Mucosa of descending colon (tissue), 3 donors: ENCODE data around the gene PITX2. TPM values are rescaled to one million over a fixed set of nuclear protein-coding genes. Genes with fewer than 3 reads are reported as not detected.

Source experiments
- ATAC-seq: fragments of 200-7000 bp; cut with Tn5 transposase; one replicate; pipeline ENCODE4 v1.9.1; 2020; ENCODE audit warnings: mild to moderate bottlenecking, moderate library complexity
- DNase-seq, 3 donors: peaks; one replicate each; pipeline ENCODE4 v3.0.0-alpha.2; 2020
- H3K36me3 ChIP-seq: fragments of 200-600 bp; one replicate; pipeline ENCODE4 v1.8.0; 2021; ENCODE audit warnings: low read depth, mild to moderate bottlenecking
- H3K4me1 ChIP-seq: fragments of 200-600 bp; one replicate; pipeline ENCODE4 v1.8.0; 2021; ENCODE audit warnings: low read depth, mild to moderate bottlenecking
- H3K4me3 ChIP-seq: fragments of 200-600 bp; one replicate; pipeline ENCODE4 v1.8.0; 2021; ENCODE audit warnings: mild to moderate bottlenecking
- H3K9me3 ChIP-seq: fragments of 200-600 bp; one replicate; pipeline ENCODE4 v1.8.0; 2021; ENCODE audit warnings: mild to moderate bottlenecking
- CTCF ChIP-seq: fragments of 200-600 bp; IDR thresholded peaks from one replicate; pipeline ENCODE4 v1.8.0; 2022; ENCODE audit warnings: antibody characterized with exemption, mild to moderate bottlenecking
- intact Hi-C, 2 donors: fragments of 100-400 bp; cut with DNase I in 1 of 2; cut with micrococcal nuclease in 1 of 2; formaldehyde crosslinking; loops; one replicate each; pipeline versions ENCODE4 v1.11.0 to v1.11.1; 2022; cut with DNase I, micrococcal nuclease
- total RNA-seq, 3 donors: library from RNA; stranded (reverse); fragmentation: NEBNext Ultra II Directional in 2 of 3; extraction: Animal tissue kit (Norgen Biotek cat#: 25700) in 2 of 3; gene quantifications; one replicate each; pipeline versions ENCODE4 v1.2.1 to v1.2.4, GENCODE V29; 2021 to 2023
- donor health status: DM: no; HTN: no; CAD: no; lungs with moderate emphysema.
- donor health status: DM: no; HTN: no; CAD: no.
- donor health status: DM: no; HTN: yes; CAD: no.

PITX2 gene
- total RNA-seq, 3 donors from 2014 or later: 0.51 to 2.6 (median 0.81) TPM

DNA sequence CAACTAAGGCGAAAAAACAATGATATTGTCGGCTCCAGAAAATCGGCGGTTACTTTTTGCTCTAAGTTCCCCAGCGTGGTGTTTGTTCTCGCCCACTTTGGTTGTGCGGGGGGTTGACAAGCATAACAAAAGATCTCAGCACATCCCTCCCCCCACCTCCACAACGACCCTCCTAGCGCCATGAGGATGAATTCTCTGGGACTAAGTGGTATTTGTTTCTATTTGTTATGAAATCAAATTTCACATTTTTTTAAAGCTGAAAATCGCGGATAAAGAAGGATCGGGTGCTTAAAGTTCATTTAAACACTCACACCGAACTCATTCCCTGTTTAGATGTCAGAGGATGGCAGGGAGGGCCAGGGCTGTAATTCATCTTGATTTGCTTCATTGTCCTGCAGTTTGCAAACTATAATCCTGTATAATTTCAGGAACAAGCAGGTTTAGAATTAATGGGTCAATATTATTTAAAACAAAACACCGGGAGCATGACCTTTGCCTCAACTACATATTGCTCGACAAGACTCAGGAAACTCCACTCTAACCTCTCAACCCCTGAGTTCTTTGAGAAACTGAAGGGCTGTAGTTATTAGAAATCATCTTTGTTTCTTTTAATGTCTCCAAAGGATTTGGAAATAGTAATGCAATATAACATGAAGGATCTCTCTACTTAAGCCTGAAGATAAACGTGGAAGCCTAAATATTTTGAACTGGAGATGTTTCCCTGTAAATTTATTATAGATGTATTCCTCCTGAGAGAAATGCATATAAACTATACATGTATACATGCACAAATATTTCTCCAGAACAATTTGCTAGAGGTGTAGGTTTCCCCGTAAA, 6.4 kb downstream of the PITX2 start:
- intact Hi-C loops: no loop called here

DNA sequence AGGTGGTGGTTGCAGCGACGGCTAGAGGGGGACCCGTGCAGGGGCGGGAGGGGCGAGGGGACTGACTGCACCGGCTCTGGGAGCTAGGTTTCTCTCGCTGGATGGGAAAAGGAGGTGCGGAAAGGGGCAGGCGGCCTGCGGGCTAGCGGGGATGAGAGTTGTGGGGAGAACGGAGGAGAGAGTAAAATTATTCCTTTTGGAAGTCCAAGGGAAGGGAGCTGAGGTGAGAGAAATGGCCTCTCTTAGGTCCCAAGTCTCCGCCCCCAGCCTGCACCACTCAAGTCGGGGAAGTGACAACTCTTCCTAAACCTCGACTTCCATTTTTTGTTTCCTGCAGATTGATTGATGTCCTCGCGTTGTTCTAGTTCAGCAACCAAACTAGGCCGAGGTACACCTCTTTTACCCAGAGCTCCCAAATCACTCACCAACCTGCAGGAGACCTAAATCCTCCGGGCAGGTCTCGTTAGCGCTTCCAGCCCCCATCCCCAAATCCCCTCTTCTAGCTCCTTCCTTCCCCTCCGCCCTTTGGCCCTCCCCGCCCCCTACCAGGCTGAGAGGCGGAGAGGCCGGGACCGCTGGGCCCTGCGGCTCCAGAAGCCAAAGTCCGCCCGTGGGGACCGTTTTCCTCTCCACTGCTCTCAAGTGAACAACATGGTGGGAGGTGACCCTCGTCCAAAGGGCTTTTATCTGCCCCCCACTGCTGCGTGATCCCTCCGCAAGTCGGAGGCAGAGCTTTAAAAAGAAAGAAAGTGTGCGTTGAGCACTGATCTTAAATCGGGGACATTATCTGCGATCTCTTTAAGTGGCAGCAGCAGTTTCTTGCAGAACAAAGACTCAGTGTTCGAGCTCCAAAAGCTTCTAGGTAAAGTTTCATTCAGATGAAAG, 7.3 kb downstream of the PITX2 start:
- DNase-seq: peak in 1 of 3 donors; percentile 29
- H3K9me3 ChIP-seq: no peaks in the 10 kb centered on the region
- no peak overlapping the region for H3K4me3 ChIP-seq
- no peak for TF ChIP-seq CTCF
- peaks cover 22% of the 10 kb centered on the region for H3K4me1 ChIP-seq
- intact Hi-C loops: no loop called here
- H3K36me3 ChIP-seq: no peaks in the 10 kb centered on the region
- ATAC-seq: no peak

More for the DNA sequence above, 6.4 kb downstream of the PITX2 start:
- H3K4me1 ChIP-seq: peaks cover 20% of the 10 kb centered on the region
- TF ChIP-seq CTCF: no peak
- no peaks in the 10 kb centered on the region for H3K36me3 ChIP-seq
- no peak overlapping the region for H3K4me3 ChIP-seq
- DNase-seq: no peak
- ATAC-seq: no peak
- no peaks in the 10 kb centered on the region for H3K9me3 ChIP-seq

GRCh38 chr4:110614976-110615352, 7.9 kb downstream of the PITX2 start:
- Histone ChIP-seq H3K36me3 (no peaks in the 10 kb centered on the region), H3K4me3 (no peak overlapping the region), H3K9me3 (no peaks in the 10 kb centered on the region), H3K4me1 (peaks cover 19% of the 10 kb centered on the region)
- no peak for DNase-seq
- intact Hi-C loops: no loop called here
- no peak for ATAC-seq
- TF ChIP-seq CTCF: no peak

- Histone ChIP-seq H3K4me3 (no peak overlapping the region), H3K9me3 (no peaks in the 10 kb centered on the region), H3K36me3 (no peaks in the 10 kb centered on the region), H3K4me1 (peaks cover 18% of the 10 kb centered on the region)
- no peak for ATAC-seq
- intact Hi-C loops: no loop called here
- DNase-seq: no peak
- TF ChIP-seq CTCF: no peak
These were observed 8.5 kb downstream of the PITX2 start for GRCh38 chr4:110614173-110614963.

DNA sequence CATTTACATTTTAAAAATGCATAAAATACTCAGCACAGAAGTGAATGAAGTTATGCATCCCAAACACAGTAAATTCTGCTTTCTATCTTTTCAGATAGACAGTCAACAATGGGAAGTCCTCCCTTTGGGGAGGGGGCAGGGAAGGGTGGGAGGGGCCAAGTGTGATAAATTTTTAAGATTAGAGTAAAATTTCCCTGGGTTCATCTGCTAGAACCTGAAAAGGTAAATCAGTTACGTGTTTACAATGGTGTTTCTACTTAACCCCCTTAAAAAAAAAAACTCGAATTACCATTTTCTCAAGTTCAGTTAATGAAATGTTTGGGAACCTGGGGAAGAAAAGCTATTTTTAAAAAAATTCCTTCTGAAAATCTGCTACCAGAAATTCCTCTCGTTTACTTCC, 9.1 kb downstream of the PITX2 start:
- DNase-seq (no peak), ATAC-seq (no peak)
- H3K4me3 ChIP-seq: no peak overlapping the region
- peaks cover 18% of the 10 kb centered on the region for H3K4me1 ChIP-seq
- no peak for TF ChIP-seq CTCF
- no peaks in the 10 kb centered on the region for H3K36me3 ChIP-seq
- intact Hi-C loops: no loop called here
- no peaks in the 10 kb centered on the region for H3K9me3 ChIP-seq
